ENCODE results near the gene TRAIP.

The TRAIP gene

DNA sequence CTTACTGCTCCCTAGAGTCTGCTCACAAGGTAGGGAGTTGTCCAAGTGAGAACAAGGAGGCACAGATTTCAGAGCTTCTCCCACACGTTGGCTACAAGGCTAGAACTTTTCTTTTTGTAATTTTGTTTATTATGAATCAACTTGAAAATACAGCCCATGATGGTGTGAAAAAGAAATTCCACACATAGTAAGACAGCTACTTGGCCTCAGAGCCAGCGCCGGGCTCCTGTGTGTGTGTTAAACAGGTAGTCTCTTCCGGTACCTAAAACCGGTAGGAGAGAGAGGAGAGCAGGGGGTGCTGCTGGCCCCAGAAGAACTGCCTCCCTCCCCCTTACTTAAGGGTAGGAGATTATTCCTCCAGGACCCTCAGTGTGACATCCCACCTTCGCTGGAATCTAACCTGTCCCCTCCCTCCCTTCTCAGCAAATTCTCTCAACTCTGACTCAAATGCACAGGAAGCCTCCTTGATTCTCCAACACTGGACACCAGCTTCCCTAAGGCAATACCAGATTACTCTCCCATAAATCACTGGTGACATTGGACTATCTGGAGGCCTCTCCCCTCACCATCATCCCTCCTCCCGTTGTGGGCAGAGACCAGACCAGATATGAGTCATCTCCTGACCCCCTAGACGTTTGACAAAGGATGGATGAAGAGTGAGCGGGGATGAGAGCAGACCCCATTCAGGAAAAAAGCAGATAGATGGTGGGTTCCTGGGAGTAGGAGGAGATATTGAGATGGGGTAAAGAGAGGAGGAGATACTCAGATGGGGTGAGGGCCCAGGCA, 65.5 kb downstream of the TRAIP start:
- TF ChIP-seq CTCF (IDR thresholded peaks at IDR 0.05; ENCODE audit: low read depth, low read length) (no peak), EZH2phosphoT487 (IDR thresholded peaks at IDR 0.05; ENCODE audit: low read depth) (no peak)
- H3K79me2 ChIP-seq (ENCODE audit: low read length): peaks cover 5% of the 10 kb centered on the region
- no peak overlapping the region for H2AFZ ChIP-seq (ENCODE audit: low read depth, low read length)
- H4K20me1 ChIP-seq (ENCODE audit: insufficient read depth, low read length): no peaks in the 10 kb centered on the region
- no peak overlapping the region for H3K4me3 ChIP-seq (ENCODE audit: low read length)
- H3K9ac ChIP-seq (ENCODE audit: low read length): no peak overlapping the region
- H3K4me1 ChIP-seq (ENCODE audit: low read length): peaks cover 7% of the 10 kb centered on the region
- H3K9me3 ChIP-seq (ENCODE audit: insufficient read depth, low read length): no peaks in the 10 kb centered on the region
- H3K4me2 ChIP-seq (ENCODE audit: low read length): no peak overlapping the region
- no peak overlapping the region for H3K27ac ChIP-seq (ENCODE audit: low read length)
- no peaks in the 10 kb centered on the region for H3K27me3 ChIP-seq (ENCODE audit: low read depth, low read length)
- H3K36me3 ChIP-seq (replicated peaks; ENCODE audit: low read depth, low read length): no peaks in the 10 kb centered on the region

DNA sequence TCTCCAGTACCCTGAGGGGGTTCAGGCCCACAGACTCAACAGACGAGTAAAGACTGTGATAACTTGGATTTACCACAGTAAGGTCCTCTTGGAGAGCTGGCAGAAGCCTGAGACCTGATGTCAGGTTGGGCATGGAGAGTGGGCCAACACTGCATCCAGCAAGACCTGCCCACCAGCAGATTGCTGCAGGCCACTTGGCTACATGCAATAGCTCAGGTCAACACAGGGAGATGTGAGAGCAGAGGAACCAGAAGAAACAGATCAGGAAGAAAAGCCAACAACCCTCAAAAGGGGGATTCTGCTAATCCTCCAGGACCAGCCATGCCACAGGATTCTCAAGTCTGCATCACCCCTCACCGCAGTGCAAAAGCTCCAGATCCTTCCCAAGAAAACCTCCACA, 68.3 kb downstream of the TRAIP start:
- no peaks in the 10 kb centered on the region for H4K20me1 ChIP-seq (ENCODE audit: insufficient read depth, low read length)
- no peak overlapping the region for H3K4me2 ChIP-seq (ENCODE audit: low read length)
- H3K9me3 ChIP-seq (ENCODE audit: insufficient read depth, low read length): no peaks in the 10 kb centered on the region
- H3K79me2 ChIP-seq (ENCODE audit: low read length): peaks cover 27% of the 10 kb centered on the region
- no peak overlapping the region for H2AFZ ChIP-seq (ENCODE audit: low read depth, low read length)
- no peak overlapping the region for H3K27ac ChIP-seq (ENCODE audit: low read length)
- no peak overlapping the region for H3K9ac ChIP-seq (ENCODE audit: low read length)
- H3K27me3 ChIP-seq (ENCODE audit: low read depth, low read length): no peaks in the 10 kb centered on the region
- peaks cover 3% of the 10 kb centered on the region for H3K36me3 ChIP-seq (replicated peaks; ENCODE audit: low read depth, low read length)
- peaks cover 14% of the 10 kb centered on the region for H3K4me1 ChIP-seq (ENCODE audit: low read length)
- TF ChIP-seq CTCF (IDR thresholded peaks at IDR 0.05; ENCODE audit: low read depth, low read length) (no peak), EZH2phosphoT487 (IDR thresholded peaks at IDR 0.05; ENCODE audit: low read depth) (no peak)
- no peak overlapping the region for H3K4me3 ChIP-seq (ENCODE audit: low read length)

DNA sequence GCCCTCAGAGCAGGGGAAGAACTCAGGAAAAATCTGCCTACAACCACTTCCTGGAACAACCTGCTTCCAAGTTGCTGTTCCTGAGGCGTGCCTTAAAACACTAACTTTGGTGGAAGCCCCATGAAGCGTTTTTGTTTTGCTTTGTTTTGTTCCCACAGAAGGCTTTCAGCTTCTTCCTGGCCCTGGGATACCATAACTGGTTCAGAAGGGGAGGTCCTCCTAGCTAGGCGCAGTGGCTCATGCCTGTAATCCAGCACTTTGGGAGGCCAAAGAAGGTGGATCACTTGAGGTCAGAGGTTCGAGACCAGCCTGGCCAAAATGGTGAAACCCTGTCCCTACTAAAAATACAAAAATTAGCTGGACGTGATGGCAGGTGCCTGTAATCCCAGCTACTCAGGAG, 68.8 kb downstream of the TRAIP start:
- H3K4me3 ChIP-seq (ENCODE audit: low read length): peak overlapping the region; percentile 83; the same call in 1 of the 2 replicates
- H3K36me3 ChIP-seq (replicated peaks; ENCODE audit: low read depth, low read length): peaks cover 3% of the 10 kb centered on the region
- H3K9me3 ChIP-seq (ENCODE audit: insufficient read depth, low read length): no peaks in the 10 kb centered on the region
- no peaks in the 10 kb centered on the region for H4K20me1 ChIP-seq (ENCODE audit: insufficient read depth, low read length)
- peaks cover 30% of the 10 kb centered on the region for H3K79me2 ChIP-seq (ENCODE audit: low read length)
- no peak overlapping the region for H3K27ac ChIP-seq (ENCODE audit: low read length)
- H3K9ac ChIP-seq (ENCODE audit: low read length): no peak overlapping the region
- H3K4me2 ChIP-seq (ENCODE audit: low read length): peak overlapping the region; percentile 89
- H3K4me1 ChIP-seq (ENCODE audit: low read length): peaks cover 14% of the 10 kb centered on the region
- no peaks in the 10 kb centered on the region for H3K27me3 ChIP-seq (ENCODE audit: low read depth, low read length)
- no peak overlapping the region for H2AFZ ChIP-seq (ENCODE audit: low read depth, low read length)
- TF ChIP-seq CTCF (IDR thresholded peaks at IDR 0.05; ENCODE audit: low read depth, low read length) (no peak), EZH2phosphoT487 (IDR thresholded peaks at IDR 0.05; ENCODE audit: low read depth) (no peak)

- H4K20me1 ChIP-seq (ENCODE audit: insufficient read depth, low read length): no peaks in the 10 kb centered on the region
- H3K4me2 ChIP-seq (ENCODE audit: low read length): peak overlapping the region; percentile 89
- no peaks in the 10 kb centered on the region for H3K27me3 ChIP-seq (ENCODE audit: low read depth, low read length)
- H2AFZ ChIP-seq (ENCODE audit: low read depth, low read length): no peak overlapping the region; the same call in 1 of the 2 replicates
- no peak overlapping the region for H3K27ac ChIP-seq (ENCODE audit: low read length)
- H3K9me3 ChIP-seq (ENCODE audit: insufficient read depth, low read length): no peaks in the 10 kb centered on the region
- peak overlapping the region; percentile 83 for H3K4me3 ChIP-seq (ENCODE audit: low read length)
- peaks cover 34% of the 10 kb centered on the region for H3K79me2 ChIP-seq (ENCODE audit: low read length)
- H3K4me1 ChIP-seq (ENCODE audit: low read length): peaks cover 14% of the 10 kb centered on the region
- TF ChIP-seq EZH2phosphoT487 (IDR thresholded peaks at IDR 0.05; ENCODE audit: low read depth): no peak
- TF ChIP-seq CTCF (IDR thresholded peaks at IDR 0.05; ENCODE audit: low read depth, low read length): no peak
- peaks cover 7% of the 10 kb centered on the region for H3K36me3 ChIP-seq (replicated peaks; ENCODE audit: low read depth, low read length)
- peak overlapping the region; percentile 84 for H3K9ac ChIP-seq (ENCODE audit: low read length)
Observed at GRCh38 chr3:49787182-49787464, 69.2 kb downstream of the TRAIP start.
